Spinal cord (tissue), 10 donors: ENCODE measurements around the gene MYL12B. TPM values are rescaled to one million over a fixed set of nuclear protein-coding genes. Genes with fewer than 3 reads are reported as not detected.

Source experiments
- DNase-seq, 6 donors: peaks; one replicate each; pipeline versions ENCODE4 v3.0.0 to v3.0.0-alpha.2; 2013 to 2015; ENCODE audit warnings: low spot score in 6 of 6, low read depth in 4 of 6
- H3K27ac ChIP-seq: one replicate; pipeline ENCODE4 v1.5.1; 2013; ENCODE audit warnings: low read depth, low read length, control low read depth
- H3K27me3 ChIP-seq: one replicate; pipeline ENCODE4 v1.6.1; 2013; ENCODE audit warnings: low read length; ENCODE audit not compliant: control insufficient read depth, insufficient read depth
- H3K36me3 ChIP-seq: one replicate; pipeline ENCODE4 v1.6.1; 2013; ENCODE audit warnings: low read length; ENCODE audit not compliant: control insufficient read depth, insufficient read depth
- H3K4me1 ChIP-seq: one replicate; pipeline ENCODE4 v1.6.1; 2013; ENCODE audit warnings: low read length; ENCODE audit not compliant: control insufficient read depth, insufficient read depth
- H3K4me3 ChIP-seq: one replicate; pipeline ENCODE4 v1.5.1; 2013; ENCODE audit warnings: low read depth, low read length, control low read depth
- H3K9me3 ChIP-seq: one replicate; pipeline ENCODE4 v1.6.1; 2013; ENCODE audit warnings: low read length; ENCODE audit not compliant: control insufficient read depth, insufficient read depth
- WGBS: methylation state at CpG from one replicate; pipeline ENCODE4 v1.1.5; 2013; ENCODE audit warnings: missing lambda C conversion rate; ENCODE audit not compliant: insufficient coverage; 5-methylcytosine and 5-hydroxymethylcytosine counted together
- long read RNA-seq, 4 donors: transcript quantifications; one replicate each; lab custom pipeline, GENCODE V29; 2026
- polyA plus RNA-seq, 2 donors: library from polyadenylated mRNA; unstranded; fragments of 120-200 nt; gene quantifications; one replicate each; pipeline ENCODE4 v1.2.1, GENCODE V29; 2013; ENCODE audit not compliant: insufficient read length in 2 of 2
- total RNA-seq, 2 donors: library from RNA; depleted of rRNA in 1 of 2; stranded (reverse); fragments of 120-200 nt in 1 of 2; fragments of >200 nt in 1 of 2; gene quantifications; one replicate each; pipeline versions ENCODE4 v1.2.3 to v1.2.4, GENCODE V29; 2013 to 2014
- donor health status: healthy.

Gene MYL12B
- total RNA-seq (100 to 1,000 TPM; 196 to 482 TPM), polyA plus RNA-seq (100 to 1,000 TPM; 244 to 249 TPM)
- long read RNA-seq, donor 1, transcript MYL12B-201 (4 exons, 1,210 nt), result major isoform, 220 of 255 reads
- long read RNA-seq, donor 1, partial matches to known transcripts, result 35 of 255 reads
- long read RNA-seq, donor 1, other reads (novel, unspliced or antisense), result 0 of 255 reads
- long read RNA-seq, donor 2, transcript MYL12B-201 (4 exons, 1,210 nt), result major isoform, 56 of 56 reads
- long read RNA-seq, donor 2, partial matches to known transcripts, result 0 of 56 reads
- long read RNA-seq, donor 2, other reads (novel, unspliced or antisense), result 0 of 56 reads
- long read RNA-seq, donor 3, transcript MYL12B-201 (4 exons, 1,210 nt), result major isoform, 88 of 95 reads
- long read RNA-seq, donor 3, partial matches to known transcripts, result 7 of 95 reads
- long read RNA-seq, donor 3, other reads (novel, unspliced or antisense), result 0 of 95 reads
- long read RNA-seq, donor 4, transcript MYL12B-201 (4 exons, 1,210 nt), result major isoform, 374 of 430 reads
- long read RNA-seq, donor 4, partial matches to known transcripts, result 46 of 430 reads
- long read RNA-seq, donor 4, other reads (novel, unspliced or antisense), result 8 of 430 reads

DNA sequence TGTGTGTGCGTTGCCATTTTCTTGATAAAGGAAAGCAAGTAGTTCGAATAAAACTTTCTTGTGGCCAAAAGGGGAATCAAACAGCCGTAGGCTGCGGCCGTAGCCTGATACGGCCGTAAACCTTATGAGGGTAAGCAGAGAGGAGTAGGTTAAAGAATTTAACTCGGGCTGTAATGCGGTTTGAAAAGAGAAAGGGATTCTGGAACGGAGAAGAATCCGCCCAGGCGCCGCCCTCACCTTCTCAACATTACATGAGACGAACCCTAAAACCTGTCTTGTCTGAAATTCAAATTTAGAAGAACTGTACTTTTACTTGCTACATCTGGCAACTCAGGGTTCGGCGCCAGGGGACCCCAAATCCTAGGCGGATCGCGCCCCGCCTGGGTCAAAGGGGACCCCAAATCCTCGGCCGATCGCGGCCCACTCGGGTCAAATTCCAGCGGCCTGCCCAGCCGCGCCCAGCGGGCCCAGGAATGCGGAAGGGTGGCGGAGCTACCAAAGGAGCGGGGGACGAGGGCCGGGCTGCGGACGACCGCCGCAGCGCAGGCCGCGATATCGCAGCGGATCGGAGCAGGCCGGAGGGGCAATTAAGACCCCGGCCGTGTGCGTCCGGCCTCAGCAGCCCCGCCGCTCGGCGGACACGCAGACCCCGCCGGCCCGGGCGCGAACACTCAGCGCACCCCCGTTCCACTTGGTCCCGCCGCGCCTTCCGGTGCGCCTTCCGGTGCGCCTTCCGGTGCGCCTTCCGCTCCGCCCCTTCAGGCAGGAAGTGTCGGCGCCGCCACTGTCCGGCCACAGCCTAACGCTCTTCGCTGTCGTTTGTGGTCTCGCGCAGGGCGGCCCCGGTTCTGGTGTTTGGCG lies at the start of gene MYL12B:
MYL12B (plus strand) TSS at position 761 of the 861 bp plus-strand sequence. CDS start 10,766 bp downstream, outside the sequence.
- Histone ChIP-seq H3K4me3 (peak within 1 kb of the TSS; percentile 92), H3K36me3 (peaks cover 7% of the 10 kb centered on the region), H3K9me3 (no peaks in the 10 kb centered on the region), H3K4me1 (no peaks in the 10 kb centered on the region), H3K27ac (peak within 1 kb of the TSS; percentile 93), H3K27me3 (no peaks in the 10 kb centered on the region)
- DNase-seq, result peak in 4 of 6 donors; percentile 65 to 93 (median 82)
- WGBS, result under 1% methylated on average over 79 of the region's 84 CpGs

DNA sequence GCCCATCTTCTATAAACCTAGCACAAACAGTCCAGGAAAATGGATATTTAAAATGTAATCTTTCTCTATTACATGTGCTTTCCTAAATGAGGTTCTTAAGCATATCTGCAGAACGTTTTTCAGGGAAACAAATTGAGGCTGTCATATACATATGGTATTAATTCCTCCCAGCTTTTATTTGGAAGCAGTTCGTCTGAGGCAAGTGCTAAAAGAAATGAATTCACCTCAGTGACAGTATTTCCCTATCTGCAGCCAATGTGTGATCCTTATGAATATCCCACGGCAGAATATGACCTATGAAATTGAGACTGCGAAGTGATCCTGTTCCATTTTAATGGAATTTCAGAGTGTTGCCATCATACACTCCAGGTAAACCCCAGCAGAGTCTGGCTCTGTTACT lies 49.3 kb upstream of the MYL12B start:
- Histone ChIP-seq H3K27ac (no peak overlapping the region), H3K9me3 (no peaks in the 10 kb centered on the region), H3K4me1 (no peaks in the 10 kb centered on the region), H3K4me3 (no peak overlapping the region), H3K36me3 (peaks cover 5% of the 10 kb centered on the region), H3K27me3 (no peaks in the 10 kb centered on the region)
- peak in 1 of 6 donors; percentile 37 for DNase-seq
- 92% methylated on average over 2 of the region's 4 CpGs for WGBS

DNA sequence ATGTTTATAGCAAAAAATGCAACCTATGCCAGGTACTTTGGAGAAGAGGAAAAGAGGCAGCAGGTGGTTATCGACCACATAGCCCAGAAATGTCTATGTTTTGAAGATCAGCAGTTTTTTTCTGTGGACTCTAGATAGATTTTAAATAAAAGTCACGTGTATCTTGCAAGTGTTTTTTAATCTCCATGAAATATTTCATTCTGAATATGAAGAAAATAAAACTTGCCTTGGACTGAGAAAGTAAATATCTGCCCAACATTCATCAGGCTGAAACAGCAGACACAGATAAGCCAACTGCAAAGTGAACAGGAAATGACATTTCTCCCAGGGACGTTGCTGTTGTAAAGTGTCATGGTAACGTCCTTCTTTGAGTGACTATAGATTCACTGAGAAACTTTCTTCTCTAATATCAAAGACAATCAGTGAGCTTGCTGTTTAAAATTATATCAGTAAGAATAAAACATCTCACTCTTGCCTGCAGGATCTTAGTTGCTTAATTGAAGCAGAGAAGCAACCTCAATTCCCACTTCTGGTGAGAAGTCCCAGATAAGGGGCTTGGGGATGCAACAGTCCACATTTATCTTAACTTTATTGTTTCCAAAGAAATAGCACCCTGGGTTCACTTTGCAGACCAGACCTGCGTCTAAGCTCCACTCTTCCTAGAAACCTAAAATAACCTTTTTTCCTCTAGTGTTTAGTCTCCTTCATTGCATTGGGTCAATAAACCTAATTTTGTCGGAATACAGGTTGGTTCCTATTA lies 48.5 kb upstream of the MYL12B start:
- no peaks in the 10 kb centered on the region for H3K27me3 ChIP-seq
- H3K4me1 ChIP-seq, result no peaks in the 10 kb centered on the region
- H3K4me3 ChIP-seq, result no peak overlapping the region
- 75% methylated on average over 2 of the region's 6 CpGs for WGBS
- no peak overlapping the region for H3K27ac ChIP-seq
- no peak for DNase-seq
- H3K36me3 ChIP-seq, result peaks cover 5% of the 10 kb centered on the region
- H3K9me3 ChIP-seq, result no peaks in the 10 kb centered on the region

DNA sequence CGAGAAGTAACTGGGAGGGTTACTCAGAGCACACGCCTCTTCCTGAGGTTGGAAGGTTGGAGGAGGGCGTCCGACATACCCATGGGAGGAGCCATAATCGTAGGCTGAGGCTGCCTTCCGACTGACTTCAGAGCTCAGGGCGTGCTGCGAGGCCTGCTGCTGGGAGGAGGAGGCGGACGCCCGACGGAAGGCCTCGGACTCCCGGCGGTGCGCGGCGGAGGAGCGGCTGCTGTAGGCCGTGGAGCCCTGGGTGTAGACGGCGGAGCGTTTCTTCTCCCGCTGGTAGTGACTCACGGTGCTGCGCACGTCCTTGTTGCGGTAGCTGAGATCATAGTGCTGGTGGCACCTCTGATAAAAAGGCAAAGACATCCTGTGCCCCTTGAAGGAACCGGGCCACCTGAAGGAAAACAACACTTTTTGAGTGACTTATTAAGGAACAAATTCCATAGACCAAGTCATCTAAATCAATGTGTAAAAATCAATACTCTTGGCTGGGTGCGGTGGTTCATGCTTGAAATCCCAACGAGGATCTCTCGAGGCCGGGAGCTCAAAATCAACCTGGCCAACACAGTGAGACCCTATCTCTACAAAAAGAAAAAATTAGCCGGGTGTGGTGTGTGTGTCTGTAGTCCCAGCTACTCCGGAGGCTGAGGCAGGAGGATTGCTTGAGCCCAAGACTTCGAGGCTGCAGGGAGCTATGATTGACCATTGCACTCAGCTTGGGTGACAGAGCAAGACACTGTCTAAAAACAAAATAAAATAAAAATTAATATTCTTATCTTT lies 46.9 kb upstream of the MYL12B start:
- Histone ChIP-seq H3K4me3 (no peak overlapping the region), H3K27ac (no peak overlapping the region), H3K9me3 (no peaks in the 10 kb centered on the region), H3K36me3 (peaks cover 5% of the 10 kb centered on the region), H3K27me3 (no peaks in the 10 kb centered on the region), H3K4me1 (peaks cover 7% of the 10 kb centered on the region)
- WGBS, result 91% methylated on average over 30 of the region's 36 CpGs
- DNase-seq, result no peak

DNA sequence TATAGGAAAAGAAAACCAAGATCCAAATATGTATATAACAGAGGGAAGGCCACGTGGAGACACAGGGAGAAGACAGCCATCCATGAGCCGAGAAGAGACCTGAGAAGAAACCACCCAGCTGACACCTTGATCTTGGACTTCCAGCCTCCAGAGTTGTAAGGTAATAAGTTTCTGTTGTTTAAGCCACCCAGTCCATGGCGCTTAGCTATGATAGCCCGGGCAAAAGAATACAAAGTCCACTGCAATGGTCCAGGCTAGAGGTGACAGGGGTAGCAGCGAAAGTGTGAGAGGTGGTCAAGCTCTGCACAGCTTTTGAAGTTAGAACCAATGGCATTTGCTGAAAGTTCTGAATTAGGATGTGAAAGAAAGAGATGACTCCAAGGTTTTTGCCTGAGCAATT lies 44.9 kb upstream of the MYL12B start:
- Histone ChIP-seq H3K36me3 (peaks cover 5% of the 10 kb centered on the region), H3K4me3 (no peak overlapping the region), H3K4me1 (peaks cover 7% of the 10 kb centered on the region), H3K27ac (no peak overlapping the region), H3K27me3 (no peaks in the 10 kb centered on the region), H3K9me3 (no peaks in the 10 kb centered on the region)
- DNase-seq, result no peak
- WGBS, result 71% methylated on average over 4 of the region's 5 CpGs

DNA sequence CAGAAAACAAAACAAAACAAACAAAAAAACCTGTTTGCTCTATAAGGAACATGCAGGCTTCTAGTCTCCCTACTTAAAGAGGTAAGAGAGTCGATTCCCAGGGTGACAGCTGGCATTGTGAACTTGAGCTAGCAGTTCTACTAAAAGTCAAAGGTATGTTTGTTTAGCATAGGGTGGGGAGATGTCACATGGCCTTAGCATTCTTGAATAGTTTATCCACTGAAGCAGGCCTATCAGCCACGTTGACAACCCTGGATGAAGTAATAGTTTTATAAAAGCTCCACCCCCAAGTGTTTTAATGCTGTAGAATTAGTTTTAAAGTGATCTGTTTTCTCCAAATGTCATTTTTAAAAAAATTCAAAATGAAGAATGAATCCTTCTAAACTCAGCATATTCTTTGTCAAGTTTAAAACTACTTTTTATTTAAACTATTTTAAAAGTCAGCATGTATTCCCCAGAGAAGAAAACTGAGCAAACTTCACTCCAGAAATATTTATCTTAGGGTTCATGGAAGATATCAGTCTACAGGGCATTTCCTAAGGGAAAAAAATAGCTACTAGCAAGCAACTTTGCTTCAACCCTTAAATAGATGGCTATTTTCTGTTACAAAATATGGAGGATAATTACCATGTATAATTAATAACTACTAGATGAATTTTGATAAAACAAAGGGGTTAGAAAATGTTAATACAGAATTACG lies 43.8 kb upstream of the MYL12B start:
- no CpG with 5 or more reads among the region's 3 CpGs for WGBS
- no peaks in the 10 kb centered on the region for H3K9me3 ChIP-seq
- no peak for DNase-seq
- peaks cover 5% of the 10 kb centered on the region for H3K36me3 ChIP-seq
- peaks cover 7% of the 10 kb centered on the region for H3K4me1 ChIP-seq
- H3K4me3 ChIP-seq, result no peak overlapping the region
- H3K27me3 ChIP-seq, result no peaks in the 10 kb centered on the region
- peak overlapping the region; percentile 48 for H3K27ac ChIP-seq

DNA sequence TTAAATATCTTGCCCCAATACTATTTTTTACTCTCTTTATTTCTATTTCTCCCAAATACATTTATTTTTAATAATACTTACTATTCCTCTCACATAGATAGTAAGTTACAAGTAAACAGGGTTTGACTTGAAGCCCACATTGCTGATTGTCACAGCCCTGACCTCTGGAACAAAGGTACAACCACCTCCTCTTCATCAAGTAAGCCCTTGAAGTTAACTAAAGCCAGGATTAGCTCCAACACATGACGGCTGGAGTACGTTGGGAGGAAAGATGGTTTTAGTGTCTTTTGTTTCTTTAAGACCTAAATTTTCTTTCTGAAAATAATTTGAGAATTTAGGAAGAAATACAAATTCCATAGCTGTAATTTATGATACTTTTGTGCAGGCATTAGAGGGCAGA lies 43.1 kb upstream of the MYL12B start:
- Histone ChIP-seq H3K4me1 (peaks cover 7% of the 10 kb centered on the region), H3K27ac (peak overlapping the region; percentile 62), H3K36me3 (peaks cover 5% of the 10 kb centered on the region), H3K9me3 (no peaks in the 10 kb centered on the region), H3K4me3 (peak overlapping the region; percentile 1), H3K27me3 (no peaks in the 10 kb centered on the region)
- WGBS, result no CpG with 5 or more reads among the region's 2 CpGs
- peak in 1 of 6 donors; percentile 17 for DNase-seq

DNA sequence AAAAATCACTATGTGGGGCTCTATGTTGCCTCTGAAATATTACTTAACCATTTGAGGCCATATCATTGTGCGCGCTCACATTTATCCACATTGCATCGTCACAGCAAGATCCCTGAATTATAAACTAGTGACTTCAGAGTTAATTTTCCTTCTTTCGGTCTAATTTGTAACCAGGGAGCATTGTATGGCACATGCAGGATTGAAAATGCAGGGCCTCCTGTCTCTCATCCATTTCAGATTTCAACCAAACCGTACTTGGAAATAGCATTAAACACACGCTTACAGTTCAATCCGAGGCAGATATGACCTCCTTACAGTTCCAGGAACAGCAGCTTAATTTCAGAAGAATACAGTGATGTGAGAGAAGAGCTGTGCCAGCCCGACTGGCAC lies 42.7 kb upstream of the MYL12B start:
- peak overlapping the region; percentile 1 for H3K4me3 ChIP-seq

More for the DNA sequence above, 42.7 kb upstream of the MYL12B start:
- Histone ChIP-seq H3K36me3 (peaks cover 5% of the 10 kb centered on the region), H3K27me3 (no peaks in the 10 kb centered on the region), H3K27ac (peak overlapping the region; percentile 62), H3K9me3 (no peaks in the 10 kb centered on the region), H3K4me1 (peaks cover 7% of the 10 kb centered on the region)
- peak in 4 of 6 donors; percentile 19 to 90 (median 34) for DNase-seq
- WGBS, result 46% methylated on average over 7 of the region's 8 CpGs
